ENCODE data around the gene CEP112.

- TF ChIP-seq POLR2A (IDR thresholded peaks at IDR 0.05; ENCODE audit: extremely low read depth, insufficient read length) (no peak), CTCF (IDR thresholded peaks at IDR 0.05; ENCODE audit: low read depth, low read length) (no peak), MYC (IDR thresholded peaks at IDR 0.05; ENCODE audit: low read depth, low read length) (no peak)
- TF ChIP-seq, protein P1, sequence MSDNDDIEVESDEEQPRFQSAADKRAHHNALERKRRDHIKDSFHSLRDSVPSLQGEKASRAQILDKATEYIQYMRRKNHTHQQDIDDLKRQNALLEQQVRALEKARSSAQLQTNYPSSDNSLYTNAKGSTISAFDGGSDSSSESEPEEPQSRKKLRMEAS (IDR thresholded peaks at IDR 0.05; ENCODE audit: low read depth, low read length): no peak
These were observed 189.1 kb downstream of the CEP112 start for GRCh38 chr17:66002812-66003211.

Measured in NB4 (cell line).